Brain microvascular endothelial cell (primary cell): ENCODE measurements around the gene FLII.
"Not testable (repeated sequence)": the region's sequence is repeated elsewhere in the genome, so short reads cannot be mapped to it uniquely, and the experiment has no call there.

ENCODE experiments used
- DNase-seq: peaks from one replicate; pipeline ENCODE4 v3.0.0-alpha.2; 2020
- H3K27ac ChIP-seq: fragments of 250-450 bp; sonication (Bioruptor Pico); 2 replicates; pipeline ENCODE4 v1.5.1; 2020; ENCODE audit warnings: mild to moderate bottlenecking, moderate library complexity
- H3K27me3 ChIP-seq: fragments of 250-450 bp; sonication (Bioruptor Pico); replicated peaks from 2 replicates; pipeline ENCODE4 v1.5.1; 2020; ENCODE audit warnings: mild to moderate bottlenecking
- H3K36me3 ChIP-seq: fragments of 250-450 bp; sonication (Bioruptor Pico); replicated peaks from 2 replicates; pipeline ENCODE4 v1.5.1; 2020; ENCODE audit warnings: mild to moderate bottlenecking
- H3K4me3 ChIP-seq: 2 replicates; pipeline ENCODE4 v1.5.1; 2011; ENCODE audit warnings: low read depth, mild to moderate bottlenecking, control low read depth, low read length, moderate library complexity
- CTCF ChIP-seq: IDR thresholded peaks from 2 replicates; pipeline ENCODE4 v1.5.1; 2011; ENCODE audit warnings: low read depth, mild to moderate bottlenecking, moderate library complexity, low read length, control low read depth, inconsistent platforms; ENCODE audit errors: missing control alignments
- in situ Hi-C: cut with HindIII; loops from 2 replicates; pipeline ENCODE4 v1.10.0; 2017; ENCODE audit warnings: low sequenced_read_pairs, low pct_ligation_motif_present

Gene FLII

DNA sequence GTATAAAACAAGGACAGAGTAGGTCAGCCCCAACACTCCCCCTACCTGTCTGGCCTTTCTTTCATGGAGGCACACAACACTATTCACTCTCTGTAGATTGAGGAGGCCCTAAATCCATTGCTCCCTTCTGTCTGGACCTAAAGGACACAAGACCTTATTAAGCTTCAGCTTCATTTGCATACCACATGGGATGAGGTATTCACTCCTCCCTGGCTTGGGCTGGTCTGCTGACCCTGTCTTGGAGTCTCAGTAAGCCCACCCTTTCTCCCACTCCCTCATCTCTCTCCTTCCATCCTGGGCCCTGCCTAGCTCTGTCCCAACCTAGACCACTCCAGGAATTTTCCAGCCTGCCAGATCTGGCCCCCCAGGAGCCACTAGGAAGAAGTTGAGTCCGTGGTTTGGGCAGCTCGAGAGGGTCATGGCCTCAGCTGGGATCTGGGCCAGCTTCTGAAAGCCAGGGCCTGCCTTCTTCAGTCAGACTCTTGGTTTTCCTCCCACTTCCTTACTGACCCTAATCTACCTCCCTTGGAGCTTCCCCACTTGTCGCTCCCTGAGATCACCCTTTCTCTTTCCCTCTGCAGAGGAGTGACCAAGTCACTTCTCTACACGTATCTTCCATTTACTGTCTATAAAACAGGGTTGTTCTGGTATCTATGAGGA, 39.7 kb downstream of the FLII start:
- H3K27ac ChIP-seq, result no peak overlapping the region
- TF ChIP-seq CTCF, result no peak
- H3K27me3 ChIP-seq, result no peaks in the 10 kb centered on the region
- in situ Hi-C loops, result no loop called here
- DNase-seq, result peak; percentile 35
- H3K4me3 ChIP-seq, result no peak overlapping the region
- no peaks in the 10 kb centered on the region for H3K36me3 ChIP-seq

DNA sequence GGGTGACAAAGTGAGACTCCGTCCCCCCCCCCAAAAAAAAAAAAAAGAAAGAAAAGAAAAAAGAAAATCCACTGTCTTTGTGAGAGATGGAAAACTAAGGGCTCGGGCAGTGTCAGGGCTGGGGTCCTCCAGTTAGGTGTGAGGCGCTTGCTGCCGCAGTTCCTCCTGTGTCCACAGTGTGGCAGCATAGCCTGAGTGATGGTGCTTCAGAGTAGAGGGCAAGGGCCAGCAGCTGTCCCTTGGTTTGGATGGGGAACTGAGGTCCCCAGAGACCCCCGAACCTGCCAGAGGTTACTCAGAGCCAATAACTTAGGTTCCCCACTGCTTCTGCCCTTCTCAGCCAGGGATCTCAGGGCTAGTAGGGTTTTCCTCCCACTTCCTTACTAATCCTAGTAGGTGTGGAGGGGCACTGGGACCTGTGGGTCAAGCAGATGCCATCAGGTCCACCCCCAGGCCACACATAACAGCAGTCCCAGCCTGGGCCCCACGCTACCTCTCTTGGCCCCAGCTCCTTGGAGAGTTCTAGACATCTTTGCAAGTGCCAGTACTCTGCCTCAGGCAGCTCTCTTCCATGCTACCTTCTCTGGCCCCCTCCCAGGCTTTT, 41.0 kb downstream of the FLII start:
- Histone ChIP-seq H3K4me3 (no peak overlapping the region), H3K27me3 (no peaks in the 10 kb centered on the region), H3K27ac (no peak overlapping the region), H3K36me3 (no peaks in the 10 kb centered on the region)
- peak; percentile 52 for DNase-seq
- in situ Hi-C loops, result no loop called here
- peak; percentile 98 for TF ChIP-seq CTCF

DNA sequence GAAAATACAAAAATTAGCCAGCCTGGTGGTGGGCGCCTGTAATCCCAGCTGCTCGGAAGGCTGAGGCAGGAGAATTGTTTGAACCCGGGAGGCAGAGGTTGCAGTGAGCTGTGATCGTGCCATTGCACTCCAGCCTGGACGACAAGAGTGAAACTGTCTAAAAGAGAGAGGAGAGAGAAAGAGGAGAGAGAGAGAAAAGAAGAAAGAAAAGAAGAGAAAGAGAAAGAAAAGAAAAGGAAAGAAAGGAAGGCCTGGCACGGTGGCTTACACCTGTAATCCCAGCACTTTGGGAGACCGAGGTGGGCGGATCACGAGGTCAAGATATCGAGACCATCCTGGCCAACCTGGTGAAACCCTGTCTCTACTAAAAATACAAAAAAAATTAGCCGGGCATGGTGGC, 41.6 kb downstream of the FLII start:
- H3K27me3 ChIP-seq, in situ Hi-C loops, DNase-seq, H3K36me3 ChIP-seq, H3K27ac ChIP-seq, H3K4me3 ChIP-seq: not testable (repeated sequence)

DNA sequence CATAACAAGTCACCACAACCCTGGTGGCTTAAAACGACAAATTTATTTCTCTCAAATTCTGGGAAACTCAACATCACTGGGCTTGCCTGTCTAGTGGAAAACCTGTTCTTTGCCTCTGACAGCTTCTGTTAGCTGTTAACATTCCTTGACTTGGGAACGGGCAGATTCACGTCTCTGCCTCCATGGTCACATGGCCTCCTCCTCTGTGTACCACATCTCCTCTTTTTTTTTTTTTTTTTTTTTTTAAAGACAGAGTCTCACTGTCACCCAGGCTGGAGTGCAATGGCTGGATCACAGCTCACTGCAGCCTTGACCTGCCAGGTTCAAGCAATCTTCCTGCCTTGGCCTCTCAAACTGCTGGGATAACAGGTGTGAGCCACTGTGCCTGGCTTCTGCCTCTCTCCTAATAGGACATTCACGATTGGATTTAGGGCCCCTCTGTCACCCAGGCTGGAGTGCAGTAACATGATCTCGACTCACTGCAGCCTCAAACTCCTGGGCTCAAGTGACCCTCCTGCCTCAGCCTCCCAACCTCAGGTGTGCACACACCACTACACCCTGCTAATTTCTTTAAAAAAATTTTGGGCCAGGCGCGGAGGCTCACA, 44.8 kb downstream of the FLII start:
- TF ChIP-seq CTCF, result no peak
- DNase-seq, result no peak
- in situ Hi-C loops, result no loop called here
- no peak overlapping the region for H3K27ac ChIP-seq
- H3K36me3 ChIP-seq, result peaks cover 8% of the 10 kb centered on the region
- H3K27me3 ChIP-seq, result no peaks in the 10 kb centered on the region
- no peak overlapping the region for H3K4me3 ChIP-seq

DNA sequence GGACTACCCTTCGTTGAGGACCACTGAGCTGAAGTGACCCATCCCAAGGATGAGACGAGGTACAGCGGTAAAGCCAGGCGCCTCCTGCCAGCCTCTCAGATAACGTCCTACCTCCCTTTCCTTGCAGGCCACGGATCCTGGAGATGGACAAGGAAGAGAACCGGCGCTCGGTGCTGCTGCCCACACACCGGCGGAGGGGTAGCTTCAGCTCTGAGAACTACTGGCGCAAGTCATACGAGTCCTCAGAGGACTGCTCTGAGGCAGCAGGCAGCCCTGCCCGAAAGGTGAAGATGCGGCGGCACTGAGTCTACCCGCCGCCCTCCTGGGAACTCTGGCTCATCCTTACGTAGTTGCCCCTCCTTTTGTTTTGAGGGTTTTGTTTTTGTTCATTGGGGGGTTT, 50.4 kb downstream of the FLII start:
- DNase-seq, result no peak
- H3K36me3 ChIP-seq, result peaks cover 32% of the 10 kb centered on the region
- H3K27ac ChIP-seq, result no peak overlapping the region
- H3K4me3 ChIP-seq, result no peak overlapping the region
- TF ChIP-seq CTCF, result no peak
- in situ Hi-C loops, result no loop called here
- H3K27me3 ChIP-seq, result no peaks in the 10 kb centered on the region

DNA sequence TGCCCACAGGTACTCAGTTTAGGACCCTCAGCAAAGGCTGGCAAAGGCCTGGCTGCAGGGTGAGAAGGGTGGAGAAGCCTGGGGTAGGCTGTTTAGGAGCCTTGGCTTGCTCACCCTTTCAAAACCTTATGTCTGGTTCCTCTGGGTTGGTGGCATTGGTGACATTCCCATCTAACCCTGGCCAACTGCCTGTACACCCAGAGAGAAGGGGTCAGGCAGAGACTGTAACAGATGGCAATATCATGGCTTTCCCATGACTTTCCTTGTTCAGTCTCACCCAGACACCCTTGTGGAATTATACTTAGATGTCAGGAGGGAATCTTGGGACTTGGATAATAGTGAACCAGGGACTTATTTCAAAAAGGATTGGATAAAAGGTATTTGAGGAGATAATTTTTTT, 51.6 kb downstream of the FLII start:
- Histone ChIP-seq H3K36me3 (peaks cover 35% of the 10 kb centered on the region), H3K27me3 (no peaks in the 10 kb centered on the region), H3K27ac (no peak overlapping the region), H3K4me3 (no peak overlapping the region)
- in situ Hi-C loops, result no loop called here
- TF ChIP-seq CTCF, result no peak
- DNase-seq, result no peak
